A549 (cell line): Measurements from ENCODE around the gene PIK3R6. TPM values are rescaled to one million over a fixed set of nuclear protein-coding genes. Genes with fewer than 3 reads are reported as not detected.
A peak's percentile ranks its signal among the peaks of the same experiment; 100 is the strongest.
"Not testable (repeated sequence)": the region's sequence is repeated elsewhere in the genome, so short reads cannot be mapped to it uniquely, and the experiment has no call there.

Experiments
- ATAC-seq, 2 experiments: fragments of 200-7000 bp in 1 of 2; fragments of >200 bp in 1 of 2; cut with Nextera tagmentation in 1 of 2; cut with Tn5 transposase in 1 of 2; 3 replicates each; pipeline versions ENCODE4 v1.8.0 to v1.9.1; 2018 to 2020; ENCODE audit warnings: mild to moderate bottlenecking in 1 of 2, moderate library complexity in 1 of 2
- CTCF ChIA-PET: fragments of 300-600 bp; sonication (Branson Sonifier 250); formaldehyde crosslinking; extraction: SDS; loops from one replicate; lab custom pipeline; 2021; ENCODE audit warnings: antibody characterized with exemption, inconsistent platforms; lab: Yijun Ruan, JAX
- POLR2A ChIA-PET: fragments of 350-600 bp; formaldehyde crosslinking; extraction: SDS; loops from one replicate; lab custom pipeline; 2021; ENCODE audit warnings: antibody characterized with exemption, inconsistent platforms; lab: Yijun Ruan, JAX
- DNase-seq, 2 experiments: peaks; one replicate each; pipeline versions ENCODE4 v3.0.0 to v3.0.0-alpha.2; 2011 to 2016; ENCODE audit warnings: low read depth in 1 of 2, low spot score in 1 of 2
- FAIRE-seq: peaks from 2 replicates; lab custom pipeline; 2011; peaks lifted over from hg19 to GRCh38; lab: Jason Lieb, UNC
- H3K27ac ChIP-seq, 2 experiments: fragments of >200 bp; sonication (Bioruptor Twin); formaldehyde crosslinking; 3 replicates each; pipeline ENCODE4 v1.5.1; 2016 to 2017
- H3K4me1 ChIP-seq: fragments of >200 bp; sonication (Bioruptor Twin); formaldehyde crosslinking; 3 replicates; pipeline ENCODE4 v1.6.1; 2016
- H3K4me2 ChIP-seq: fragments of >200 bp; sonication (Bioruptor Twin); formaldehyde crosslinking; 3 replicates; pipeline ENCODE4 v1.6.1; 2016
- H3K4me3 ChIP-seq: fragments of >200 bp; sonication (Bioruptor Twin); formaldehyde crosslinking; 3 replicates; pipeline ENCODE4 v1.5.1; 2016
- H3K9me3 ChIP-seq: fragments of >200 bp; sonication (Bioruptor Twin); formaldehyde crosslinking; 3 replicates; pipeline ENCODE4 v1.6.1; 2016
- ATOH8 ChIP-seq: fragments of 250-450 bp; sonication (Bioruptor Pico); IDR thresholded peaks from 2 replicates; pipeline ENCODE4 v1.5.0; 2020; ENCODE audit warnings: low read depth, mild to moderate bottlenecking, moderate library complexity
- CBX8 ChIP-seq: fragments of 200-600 bp; sonication (generic); IDR thresholded peaks from 2 replicates; pipeline ENCODE4 v1.6.1; 2016
- CEBPB ChIP-seq, 2 experiments: fragments of >200 bp in 1 of 2; sonication (Bioruptor Twin) in 1 of 2; formaldehyde crosslinking in 1 of 2; IDR thresholded peaks; 2 replicates each; pipeline ENCODE4 v1.6.1; 2012 to 2016
- CHD2 ChIP-seq: fragments of 150-350 bp; IDR thresholded peaks from 2 replicates; pipeline ENCODE4 v1.6.1; 2014; ENCODE audit warnings: low read length; ENCODE audit not compliant: partially characterized antibody
- CHD4 ChIP-seq: fragments of 200-600 bp; sonication (generic); IDR thresholded peaks from 2 replicates; pipeline ENCODE4 v1.6.1; 2016; ENCODE audit warnings: antibody characterized with exemption, mild to moderate bottlenecking, borderline replicate concordance
- CTCF ChIP-seq: fragments of >200 bp; sonication (Bioruptor Twin); formaldehyde crosslinking; IDR thresholded peaks from 3 replicates; pipeline ENCODE4 v1.5.1; 2016
- EHF ChIP-seq: fragments of 250-450 bp; sonication (Bioruptor Pico); IDR thresholded peaks from 2 replicates; pipeline ENCODE4 v1.5.0; 2020; ENCODE audit warnings: mild to moderate bottlenecking
- FOSL2 ChIP-seq, 2 experiments: fragments of 450-650 bp in 1 of 2; fragments of >200 bp in 1 of 2; sonication (Bioruptor Twin) in 1 of 2; formaldehyde crosslinking; IDR thresholded peaks; 2 replicates each; pipeline versions ENCODE4 v1.5.0 to v1.6.1; 2016 to 2020; ENCODE audit warnings: mild to moderate bottlenecking in 1 of 2, moderate library complexity in 1 of 2
- FOXS1 ChIP-seq: fragments of 250-450 bp; sonication (Bioruptor Pico); IDR thresholded peaks from 2 replicates; pipeline ENCODE4 v1.5.0; 2020; ENCODE audit warnings: mild to moderate bottlenecking, moderate library complexity
- GATA3 ChIP-seq: IDR thresholded peaks from 2 replicates; pipeline ENCODE4 v1.6.1; 2012; ENCODE audit warnings: borderline replicate concordance
- HOXA7 ChIP-seq: fragments of 250-450 bp; sonication (Bioruptor Pico); IDR thresholded peaks from 2 replicates; pipeline ENCODE4 v1.5.0; 2020; ENCODE audit warnings: mild to moderate bottlenecking, moderate library complexity
- HOXB13 ChIP-seq: fragments of 250-450 bp; sonication (Bioruptor Pico); IDR thresholded peaks from 2 replicates; pipeline ENCODE4 v1.5.0; 2020; ENCODE audit warnings: low read depth, mild to moderate bottlenecking, moderate library complexity
- MAFK ChIP-seq: fragments of 450-650 bp; IDR thresholded peaks from 2 replicates; pipeline ENCODE4 v1.6.1; 2014; ENCODE audit not compliant: partially characterized antibody
- MAZ ChIP-seq: fragments of 150-350 bp; IDR thresholded peaks from 2 replicates; pipeline ENCODE4 v1.6.1; 2014; ENCODE audit warnings: antibody characterized with exemption, low read depth, low read length, borderline replicate concordance
- NFE2L2 ChIP-seq: fragments of 150-350 bp; conservative IDR thresholded peaks from 2 replicates; pipeline ENCODE4 v1.6.1; 2014; ENCODE audit warnings: low read length
- POLR2A ChIP-seq: IDR thresholded peaks from 2 replicates; pipeline ENCODE4 v1.6.1; 2012; ENCODE audit warnings: mild to moderate bottlenecking, low read length
- POLR2AphosphoS2 ChIP-seq: conservative IDR thresholded peaks from 2 replicates; pipeline ENCODE4 v1.6.1; 2012; ENCODE audit warnings: low read length, improper control_type of control experiment, inconsistent platforms
- RAD21 ChIP-seq, 2 experiments: fragments of >200 bp in 1 of 2; sonication (Bioruptor Twin) in 1 of 2; formaldehyde crosslinking in 1 of 2; IDR thresholded peaks in 1 of 2; conservative IDR thresholded peaks in 1 of 2; 2 replicates in 1 of 2; 3 replicates in 1 of 2; pipeline ENCODE4 v1.6.1; 2012 to 2018; ENCODE audit warnings: inconsistent platforms in 1 of 2
- REST ChIP-seq: fragments of 200-600 bp; sonication (generic); IDR thresholded peaks from 2 replicates; pipeline ENCODE4 v1.6.1; 2016; ENCODE audit warnings: antibody characterized with exemption, mild to moderate bottlenecking, moderate library complexity
- TFCP2L1 ChIP-seq: fragments of 250-450 bp; sonication (Bioruptor Pico); IDR thresholded peaks from 2 replicates; pipeline ENCODE4 v1.5.0; 2021; ENCODE audit warnings: mild to moderate bottlenecking
- USF2 ChIP-seq: fragments of 450-650 bp; IDR thresholded peaks from 2 replicates; pipeline ENCODE4 v1.6.1; 2014; ENCODE audit warnings: antibody characterized with exemption
- ZNF302 ChIP-seq: fragments of 250-450 bp; sonication (Bioruptor Pico); IDR thresholded peaks from 2 replicates; pipeline ENCODE4 v1.9.0; 2021; ENCODE audit warnings: inconsistent platforms, mild to moderate bottlenecking, moderate library complexity
- WGBS: methylation state at CpG from one replicate; pipeline ENCODE4 v1.1.6; 2017; ENCODE audit errors: missing lambda C conversion rate; 5-methylcytosine and 5-hydroxymethylcytosine counted together
- polyA plus RNA-seq, 4 experiments: library from polyadenylated mRNA; depleted of rRNA in 3 of 4; stranded (reverse); fragments of >200 nt; fragmentation: RNase III in 1 of 4; extraction: RNeasy Plus Mini Kit Qiagen cat#74134 plus additional on column Dnase treatment in 1 of 4; gene quantifications; 2 replicates in 3 of 4; 3 replicates in 1 of 4; pipeline ENCODE4 v1.2.3, GENCODE V29; 2011 to 2017

Gene PIK3R6
- polyA plus RNA-seq, 2 of the 4 experiments (the other 2 are of a cell fraction) = not detected

DNA sequence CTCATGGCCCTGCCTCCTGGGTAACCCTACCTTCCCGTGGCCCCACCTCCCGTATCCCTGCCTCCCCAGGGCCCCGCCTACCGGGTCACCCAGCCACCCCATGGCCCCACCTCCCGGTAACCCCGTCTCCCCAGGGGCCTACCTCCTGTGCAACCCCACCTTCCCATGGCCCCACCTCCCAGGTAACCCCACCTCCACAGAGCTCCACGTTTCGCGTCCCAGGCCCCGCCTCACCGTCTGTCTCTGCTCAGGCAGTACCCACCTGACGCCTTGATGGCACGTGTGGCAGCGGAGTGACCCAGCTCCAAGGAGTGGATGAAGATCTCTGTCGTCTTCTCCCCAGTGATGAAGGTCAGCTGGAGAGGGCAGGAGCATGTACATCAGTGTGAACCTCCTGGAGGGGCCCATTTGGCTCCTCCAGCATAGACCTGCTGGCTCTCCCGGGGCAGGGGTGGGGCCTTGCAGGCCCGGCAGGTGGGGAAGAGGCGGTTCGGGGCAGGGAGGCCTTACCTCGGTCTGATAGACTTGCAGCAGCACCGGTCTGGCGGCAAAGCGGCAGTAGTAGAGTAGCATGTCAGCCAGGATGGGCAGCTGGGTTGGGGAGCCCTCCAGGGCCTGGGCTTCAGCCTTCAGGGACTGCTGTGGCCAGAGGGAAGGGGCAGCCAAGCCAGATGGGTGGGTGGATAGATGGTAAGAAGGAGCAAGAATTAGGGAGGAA lies 18.7 kb upstream of the PIK3R6 start (continued):
- TF ChIP-seq CTCF (no peak), EHF (CRISPR knock-in tag) (no peak), ZNF302 (CRISPR knock-in tag) (no peak), CEBPB (IDR thresholded peaks at IDR 0.05) (no peak)

- ATAC-seq (peak in 1 of 2 experiments; percentile 3; a peak in 2 of 6 replicates), DNase-seq (peak in 1 of 2 experiments; percentile 36)
- H3K4me2 ChIP-seq, H3K27ac ChIP-seq, H3K4me3 ChIP-seq, FAIRE-seq, H3K9me3 ChIP-seq, POLR2A ChIA-PET, H3K4me1 ChIP-seq: not testable (repeated sequence)
- WGBS = 47% methylated on average over 4 of the region's 30 CpGs
- CTCF ChIA-PET = interaction anchor here (1.8 to 10.8 kb wide), 2 partner anchors 10 to 111 kb away, joined by 16 to 158 read pairs; no protein-coding TSS in a partner anchor
These were observed 17.9 kb upstream of the PIK3R6 start for GRCh38 chr17:8885163-8885966.

- Histone ChIP-seq H3K4me1 (0 out of 3 replicates have a peak, but pooled peaks cover 3% of the 10 kb centered on the region), H3K9me3 (no peaks in the 10 kb centered on the region), H3K27ac (no peak overlapping the region), H3K4me3 (no peak overlapping the region), H3K4me2 (no peak overlapping the region)
- TF ChIP-seq FOXS1 (CRISPR knock-in tag) (no peak), HOXA7 (no peak), CHD4 (no peak), USF2 (no peak), NFE2L2 (no peak), POLR2A (no peak), CBX8 (no peak), POLR2AphosphoS2 (no peak), ATOH8 (CRISPR knock-in tag) (no peak), REST (no peak), RAD21 (conservative IDR thresholded peaks at IDR 0.05 in 1 of 2, IDR thresholded peaks at IDR 0.05 in 1 of 2) (no peak), MAZ (no peak), CHD2 (no peak), HOXB13 (CRISPR knock-in tag) (no peak), MAFK (no peak), TFCP2L1 (CRISPR knock-in tag) (no peak), GATA3 (no peak), FOSL2 (IDR thresholded peaks at IDR 0.05) (no peak), FOSL2 (CRISPR knock-in tag; IDR thresholded peaks at IDR 0.05) (no peak)
- WGBS = 85% methylated on average over 16 of the region's 16 CpGs
- FAIRE-seq = no peak
- ChIA-PET CTCF (interaction anchor here (1.2 kb wide), 1 partner anchor 10 kb away, joined by 7 read pairs; no protein-coding TSS in a partner anchor), POLR2A (no interaction called here)
- ATAC-seq = no peak
- no peak for DNase-seq
These were observed 17.0 kb upstream of the PIK3R6 start for GRCh38 chr17:8884336-8884990.
